Heart left ventricle (tissue), 13 donors: ENCODE data around the gene SLC39A11.

Experiments used
- POLR2A ChIP-seq, 2 donors: fragments of 450-650 bp; IDR thresholded peaks; one replicate each; pipeline ENCODE4 v1.6.1; 2017; ENCODE audit warnings: antibody characterized with exemption in 2 of 2, mild to moderate bottlenecking in 2 of 2, moderate library complexity in 2 of 2
- TF ChIP-seq, protein P1 (sequence below), 12 donors: fragments of 200-600 bp; sonication (generic) in 4 of 12; IDR thresholded peaks; one replicate each; pipeline versions ENCODE4 v1.5.0 to v1.8.0; 2018 to 2022; ENCODE audit warnings: antibody characterized with exemption in 12 of 12, mild to moderate bottlenecking in 5 of 12
- donor health status: ischemic (EF 13 %, LVEDD 7.1; RV severe dilation, severe dysfunction).
- donor health status: DM: no; HTN: yes; CAD: no.
- donor health status: DM: no; HTN: no; CAD: no.
- donor health status: ischemic (EF 25% LVEDD 6.9; RV normal size, moderate dysfunction).
- donor health status: ischemic (EF 25% LVEDD 5.7; RV mildly dilated, moderate dysfunction).
- donor health status: ischemic (EF 35%, LVEDD 5.7; RV mildly dilated, moderate dysfunction).
- donor health status: nonischemic (EF 11% LVEDD 7.7; RV severe dilation, severe dysfunction).
- donor health status: DM: yes; HTN: yes; CAD: no.
- donor health status: PGD.
- donor health status: ischemic (EF 29% LVEDD 5.4; RV normal size, mild dysfunction).
- donor health status: nonischemic (EF 23%, LVEDD 6.1; RV moderate dilation, normal function).

DNA sequence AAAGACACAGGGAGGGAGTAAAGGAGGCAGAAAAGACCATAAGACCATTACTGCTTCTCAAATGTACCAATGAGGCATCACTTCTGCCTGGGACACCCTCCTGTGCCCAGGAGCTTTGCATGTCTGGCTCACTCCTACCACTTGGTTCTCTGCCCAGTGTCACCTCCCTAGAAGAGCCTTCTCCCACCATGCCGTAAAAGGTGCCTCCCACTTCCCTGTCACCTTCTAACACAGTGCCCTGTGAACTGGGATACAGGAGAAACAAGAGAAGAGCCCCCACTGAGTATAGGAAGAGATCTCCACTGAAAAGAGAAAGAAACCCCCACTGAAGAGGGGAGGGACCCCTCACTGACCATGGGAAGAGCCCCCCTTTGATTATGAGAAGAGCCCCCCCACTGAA, 486.9 kb downstream of the SLC39A11 start:
- TF ChIP-seq, protein P1, sequence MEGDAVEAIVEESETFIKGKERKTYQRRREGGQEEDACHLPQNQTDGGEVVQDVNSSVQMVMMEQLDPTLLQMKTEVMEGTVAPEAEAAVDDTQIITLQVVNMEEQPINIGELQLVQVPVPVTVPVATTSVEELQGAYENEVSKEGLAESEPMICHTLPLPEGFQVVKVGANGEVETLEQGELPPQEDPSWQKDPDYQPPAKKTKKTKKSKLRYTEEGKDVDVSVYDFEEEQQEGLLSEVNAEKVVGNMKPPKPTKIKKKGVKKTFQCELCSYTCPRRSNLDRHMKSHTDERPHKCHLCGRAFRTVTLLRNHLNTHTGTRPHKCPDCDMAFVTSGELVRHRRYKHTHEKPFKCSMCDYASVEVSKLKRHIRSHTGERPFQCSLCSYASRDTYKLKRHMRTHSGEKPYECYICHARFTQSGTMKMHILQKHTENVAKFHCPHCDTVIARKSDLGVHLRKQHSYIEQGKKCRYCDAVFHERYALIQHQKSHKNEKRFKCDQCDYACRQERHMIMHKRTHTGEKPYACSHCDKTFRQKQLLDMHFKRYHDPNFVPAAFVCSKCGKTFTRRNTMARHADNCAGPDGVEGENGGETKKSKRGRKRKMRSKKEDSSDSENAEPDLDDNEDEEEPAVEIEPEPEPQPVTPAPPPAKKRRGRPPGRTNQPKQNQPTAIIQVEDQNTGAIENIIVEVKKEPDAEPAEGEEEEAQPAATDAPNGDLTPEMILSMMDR (IDR thresholded peaks at IDR 0.05): no peak
- no peak for TF ChIP-seq POLR2A (IDR thresholded peaks at IDR 0.05)
